Measurements from ENCODE around the gene LEPR.

Gene LEPR

DNA sequence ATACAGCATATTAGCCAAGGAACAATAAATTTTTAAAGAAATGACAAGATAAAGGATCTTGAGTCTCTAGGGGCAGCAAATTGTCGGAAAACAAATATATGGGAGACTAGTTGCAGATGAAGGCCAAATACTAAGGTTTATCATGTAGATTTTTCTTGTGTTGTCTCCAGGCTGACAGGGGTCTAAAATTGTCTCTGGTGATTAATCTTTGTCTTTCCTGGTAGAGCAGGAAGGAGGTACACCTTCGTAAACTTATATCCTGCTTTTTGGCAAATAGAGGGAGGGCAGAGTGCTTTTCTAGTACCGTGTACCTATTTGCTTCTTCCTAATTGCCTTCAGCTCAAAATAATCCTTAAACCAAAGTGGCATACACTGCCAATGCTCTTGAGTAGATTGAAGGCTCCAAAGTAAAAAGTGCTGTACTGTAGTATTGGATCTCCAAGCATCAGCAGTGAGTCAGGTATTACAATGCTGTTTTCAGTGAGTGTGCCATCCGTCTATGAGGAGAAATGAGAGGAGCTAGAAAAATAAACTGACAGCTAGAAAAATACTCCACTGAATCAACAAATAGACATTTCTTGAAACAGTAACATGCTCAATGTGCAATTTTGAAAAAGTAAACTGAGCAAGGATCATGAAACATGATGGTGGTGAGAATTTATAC, 1.8 kb upstream of the LEPR start:
- no peaks in the 10 kb centered on the region for H3K36me3 ChIP-seq (ENCODE audit: insufficient read depth, low read length)
- H3K4me1 ChIP-seq (ENCODE audit: insufficient read depth, low read length): peaks cover 11% of the 10 kb centered on the region
- H3K27me3 ChIP-seq (ENCODE audit: insufficient read depth, low read length): peaks cover 3% of the 10 kb centered on the region
- H3K9me3 ChIP-seq (ENCODE audit: low read length): no peaks in the 10 kb centered on the region
- H3K4me3 ChIP-seq (ENCODE audit: low read length): no peak overlapping the region
- H2AFZ ChIP-seq (ENCODE audit: low read depth, low read length): no peak overlapping the region

DNA sequence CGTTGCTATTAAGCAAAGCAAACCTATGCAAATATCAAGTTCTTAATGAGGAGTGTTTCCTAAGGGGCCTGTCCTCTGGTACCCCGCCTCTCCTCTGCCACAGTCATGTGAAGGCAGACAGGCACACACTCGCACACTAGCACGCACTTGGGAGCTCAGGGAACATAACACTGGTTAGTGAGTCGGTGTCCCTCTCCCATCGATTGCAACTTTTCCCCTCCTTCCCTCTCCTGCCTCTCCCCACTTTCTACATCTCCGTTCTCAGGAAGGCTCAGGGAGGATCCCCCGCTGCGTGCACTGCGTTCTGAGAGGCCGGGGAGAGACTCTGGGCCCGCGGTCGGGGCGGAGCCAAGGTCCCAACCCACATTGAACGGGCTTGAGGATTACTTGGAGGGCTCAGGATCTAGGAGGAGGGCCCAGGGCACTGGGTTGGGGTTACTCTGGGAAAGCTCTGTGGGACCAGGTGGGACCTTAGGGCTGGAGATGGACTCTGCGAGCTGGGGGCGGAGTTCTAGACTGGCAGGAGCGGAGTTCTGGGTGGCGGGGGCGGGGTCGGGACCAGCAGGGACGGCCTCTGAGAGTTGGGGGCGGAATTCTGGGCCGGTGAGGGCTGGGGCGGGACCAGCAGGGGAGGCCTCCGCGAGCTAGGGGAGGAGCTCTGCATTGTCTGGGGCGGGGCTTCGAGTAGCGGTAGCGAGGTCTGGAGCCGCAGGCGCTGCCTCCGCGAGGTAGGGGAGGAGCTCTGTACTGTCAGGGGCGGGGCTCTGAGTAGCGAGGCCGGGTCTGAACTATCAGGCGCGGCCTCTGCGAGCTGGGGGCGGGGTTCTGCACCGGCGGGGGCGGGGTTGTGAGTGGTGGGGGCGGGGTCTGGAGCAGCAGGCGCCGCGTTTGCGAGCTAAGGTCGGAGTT, 533 bp upstream of the LEPR start:
- peaks cover 11% of the 10 kb centered on the region for H3K4me1 ChIP-seq (ENCODE audit: insufficient read depth, low read length)
- H3K4me3 ChIP-seq (ENCODE audit: low read length): peak overlapping the region; percentile 97
- H2AFZ ChIP-seq (ENCODE audit: low read depth, low read length): peak overlapping the region; percentile 99
- peaks cover 3% of the 10 kb centered on the region for H3K27me3 ChIP-seq (ENCODE audit: insufficient read depth, low read length)
- H3K9me3 ChIP-seq (ENCODE audit: low read length): no peaks in the 10 kb centered on the region
- H3K36me3 ChIP-seq (ENCODE audit: insufficient read depth, low read length): no peaks in the 10 kb centered on the region

DNA sequence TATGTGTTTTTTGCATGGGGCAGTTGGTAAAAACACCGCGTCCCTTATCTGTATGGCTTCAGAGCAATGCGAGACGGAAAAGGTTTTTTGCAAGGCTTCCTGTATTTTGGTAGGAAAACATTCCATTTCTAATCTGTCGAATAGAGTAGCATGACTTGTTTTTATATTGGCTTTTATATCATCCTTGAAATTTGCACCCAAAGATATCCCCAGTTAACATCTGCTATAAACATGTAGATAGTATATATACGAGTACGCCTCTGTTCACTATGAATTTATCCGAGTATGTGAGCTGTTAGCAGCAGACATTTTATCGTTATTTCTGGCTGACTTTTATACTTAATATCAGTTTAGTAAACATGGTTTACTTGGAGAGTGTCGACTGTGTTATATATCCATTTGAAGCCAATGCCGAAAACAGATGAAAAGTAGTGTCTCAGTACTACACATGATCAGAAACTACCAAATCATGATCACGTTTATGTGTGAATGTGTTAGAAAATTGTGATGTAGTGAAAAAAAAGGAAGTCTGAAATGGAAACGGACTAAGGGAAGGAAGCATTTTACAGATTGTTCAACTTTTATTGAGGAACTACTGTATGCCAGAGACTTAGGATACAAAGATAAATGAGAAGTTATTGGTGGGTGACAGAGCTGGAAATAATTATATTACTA, 1.0 kb downstream of the LEPR start:
- H2AFZ ChIP-seq (ENCODE audit: low read depth, low read length): peak overlapping the region; percentile 79
- H3K4me1 ChIP-seq (ENCODE audit: insufficient read depth, low read length): peaks cover 11% of the 10 kb centered on the region
- H3K27me3 ChIP-seq (ENCODE audit: insufficient read depth, low read length): peaks cover 3% of the 10 kb centered on the region
- H3K4me3 ChIP-seq (ENCODE audit: low read length): peak overlapping the region; percentile 97
- peaks cover 13% of the 10 kb centered on the region for H3K36me3 ChIP-seq (ENCODE audit: insufficient read depth, low read length)
- no peaks in the 10 kb centered on the region for H3K9me3 ChIP-seq (ENCODE audit: low read length)

DNA sequence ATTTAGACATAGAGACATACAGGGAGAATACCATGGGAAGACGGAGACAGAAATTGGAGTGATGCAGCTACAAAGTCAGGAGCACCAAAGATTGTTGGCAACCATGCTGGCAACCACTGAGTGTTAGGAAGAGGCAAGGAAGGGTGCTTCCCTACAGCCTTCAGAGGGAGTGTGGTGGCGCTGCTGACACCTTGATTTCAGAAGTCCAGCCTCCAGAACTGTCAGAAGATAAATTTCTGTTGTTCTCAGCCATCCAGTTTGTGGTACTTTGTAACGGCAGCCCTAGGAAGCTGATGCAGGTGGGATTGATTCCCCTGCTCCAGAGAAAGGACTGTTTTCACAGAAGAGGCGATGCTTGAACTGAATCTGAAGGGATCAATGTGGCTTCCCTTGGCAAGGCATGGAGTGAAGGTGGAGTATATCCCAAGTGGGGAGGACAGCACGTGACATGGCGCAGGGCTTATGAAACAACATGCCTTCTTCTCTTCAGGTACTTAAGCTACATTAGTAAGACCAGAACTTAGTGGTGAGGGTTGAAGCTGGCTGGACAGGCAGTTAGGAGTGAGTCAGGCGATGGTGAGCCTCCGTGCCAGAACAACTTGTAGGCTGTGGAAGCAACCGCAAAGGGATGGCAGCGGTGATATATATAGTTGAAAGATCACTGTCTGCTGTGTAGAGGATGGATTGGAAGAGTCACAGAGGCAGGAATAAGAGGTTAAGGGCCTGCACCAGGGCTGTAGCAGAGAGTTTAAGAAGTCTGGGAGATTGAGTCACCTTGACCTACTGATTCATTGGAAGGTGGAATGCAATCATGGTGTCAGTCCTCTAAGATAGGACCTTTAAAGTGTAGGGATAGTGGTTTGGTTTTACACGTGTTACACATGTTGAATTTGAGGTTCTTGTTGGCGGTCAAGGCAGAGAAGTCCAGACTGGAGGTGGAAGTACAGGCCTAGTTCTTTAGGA, 2.1 kb downstream of the LEPR start:
- H3K9me3 ChIP-seq (ENCODE audit: low read length): no peaks in the 10 kb centered on the region
- H2AFZ ChIP-seq (ENCODE audit: low read depth, low read length): no peak overlapping the region
- peaks cover 11% of the 10 kb centered on the region for H3K4me1 ChIP-seq (ENCODE audit: insufficient read depth, low read length)
- peaks cover 3% of the 10 kb centered on the region for H3K27me3 ChIP-seq (ENCODE audit: insufficient read depth, low read length)
- H3K36me3 ChIP-seq (ENCODE audit: insufficient read depth, low read length): peaks cover 21% of the 10 kb centered on the region
- peak overlapping the region; percentile 97 for H3K4me3 ChIP-seq (ENCODE audit: low read length)

DNA sequence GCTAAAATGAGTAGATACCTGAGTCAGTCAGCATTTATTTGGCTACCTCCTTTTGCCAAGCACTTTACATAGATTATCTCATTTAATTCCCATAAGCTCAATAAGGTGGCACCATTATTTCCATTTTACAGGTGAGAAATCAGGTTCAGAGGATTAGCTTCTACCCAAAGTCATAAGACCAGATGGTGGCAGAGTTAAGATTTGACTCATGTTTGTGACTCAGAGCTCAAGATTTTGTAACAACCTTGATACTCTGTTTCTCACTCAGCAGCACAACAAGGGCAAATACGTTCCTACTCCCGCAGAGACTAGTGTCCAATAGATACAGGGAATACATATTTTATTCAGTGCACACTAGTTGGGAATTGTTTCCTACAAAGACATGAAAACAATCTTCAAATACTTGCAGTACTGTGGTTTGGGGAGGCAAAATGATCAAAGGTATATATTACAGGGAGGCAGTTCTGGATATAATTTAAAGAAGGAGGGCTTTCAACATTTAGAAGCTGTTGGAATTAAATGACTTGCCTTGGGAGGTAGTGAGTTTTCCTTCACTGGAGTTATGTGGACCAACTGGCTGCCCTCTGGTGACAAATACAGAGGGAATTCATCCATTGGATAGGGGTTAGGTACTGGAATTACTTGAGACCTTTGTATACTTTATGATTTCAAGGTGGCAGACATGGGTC, 3.6 kb downstream of the LEPR start:
- Histone ChIP-seq H3K27me3 (ENCODE audit: insufficient read depth, low read length) (no peaks in the 10 kb centered on the region), H2AFZ (ENCODE audit: low read depth, low read length) (no peak overlapping the region), H3K4me3 (ENCODE audit: low read length) (no peak overlapping the region), H3K9me3 (ENCODE audit: low read length) (no peaks in the 10 kb centered on the region), H3K36me3 (ENCODE audit: insufficient read depth, low read length) (peaks cover 24% of the 10 kb centered on the region), H3K4me1 (ENCODE audit: insufficient read depth, low read length) (peaks cover 11% of the 10 kb centered on the region)

DNA sequence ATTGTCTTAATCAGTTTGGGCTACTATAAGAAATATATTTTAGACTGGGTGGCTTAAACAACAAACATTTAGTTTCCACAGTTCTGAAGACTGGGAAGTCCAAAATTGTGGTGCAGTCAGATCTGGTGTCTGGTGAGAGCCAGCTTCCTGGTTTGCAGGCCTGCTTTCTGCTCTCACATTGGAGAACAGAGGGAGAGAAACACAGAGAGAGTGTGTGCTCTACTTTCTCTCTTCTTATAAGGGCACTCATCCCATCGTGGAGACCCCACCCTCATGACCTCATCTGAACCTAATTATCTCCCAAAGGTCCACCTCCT, 4.1 kb downstream of the LEPR start:
- Histone ChIP-seq H3K9me3 (ENCODE audit: low read length) (no peaks in the 10 kb centered on the region), H3K36me3 (ENCODE audit: insufficient read depth, low read length) (peaks cover 28% of the 10 kb centered on the region), H3K4me1 (ENCODE audit: insufficient read depth, low read length) (peaks cover 11% of the 10 kb centered on the region), H3K27me3 (ENCODE audit: insufficient read depth, low read length) (no peaks in the 10 kb centered on the region), H2AFZ (ENCODE audit: low read depth, low read length) (no peak overlapping the region), H3K4me3 (ENCODE audit: low read length) (no peak overlapping the region)

GRCh38 chr1:65425006-65425405, 4.5 kb downstream of the LEPR start:
- Histone ChIP-seq H3K27me3 (ENCODE audit: insufficient read depth, low read length) (no peaks in the 10 kb centered on the region), H3K4me1 (ENCODE audit: insufficient read depth, low read length) (peaks cover 11% of the 10 kb centered on the region), H2AFZ (ENCODE audit: low read depth, low read length) (no peak overlapping the region), H3K4me3 (ENCODE audit: low read length) (no peak overlapping the region), H3K9me3 (ENCODE audit: low read length) (no peaks in the 10 kb centered on the region), H3K36me3 (ENCODE audit: insufficient read depth, low read length) (peaks cover 32% of the 10 kb centered on the region)

GRCh38 chr1:65425697-65426096, 5.2 kb downstream of the LEPR start:
- Histone ChIP-seq H3K4me1 (ENCODE audit: insufficient read depth, low read length) (peaks cover 11% of the 10 kb centered on the region), H3K36me3 (ENCODE audit: insufficient read depth, low read length) (peaks cover 39% of the 10 kb centered on the region), H3K4me3 (ENCODE audit: low read length) (no peak overlapping the region)

GRCh38 chr1:65429078-65429477, 8.6 kb downstream of the LEPR start:
- Histone ChIP-seq H3K36me3 (ENCODE audit: insufficient read depth, low read length) (peaks cover 51% of the 10 kb centered on the region), H3K4me1 (ENCODE audit: insufficient read depth, low read length) (no peaks in the 10 kb centered on the region), H3K27me3 (ENCODE audit: insufficient read depth, low read length) (no peaks in the 10 kb centered on the region), H3K4me3 (ENCODE audit: low read length) (no peak overlapping the region), H3K9me3 (ENCODE audit: low read length) (no peaks in the 10 kb centered on the region), H2AFZ (ENCODE audit: low read depth, low read length) (no peak overlapping the region)

More at GRCh38 chr1:65425697-65426096, 5.2 kb downstream of the LEPR start:
- Histone ChIP-seq H2AFZ (ENCODE audit: low read depth, low read length) (no peak overlapping the region), H3K27me3 (ENCODE audit: insufficient read depth, low read length) (no peaks in the 10 kb centered on the region), H3K9me3 (ENCODE audit: low read length) (no peaks in the 10 kb centered on the region)

DNA sequence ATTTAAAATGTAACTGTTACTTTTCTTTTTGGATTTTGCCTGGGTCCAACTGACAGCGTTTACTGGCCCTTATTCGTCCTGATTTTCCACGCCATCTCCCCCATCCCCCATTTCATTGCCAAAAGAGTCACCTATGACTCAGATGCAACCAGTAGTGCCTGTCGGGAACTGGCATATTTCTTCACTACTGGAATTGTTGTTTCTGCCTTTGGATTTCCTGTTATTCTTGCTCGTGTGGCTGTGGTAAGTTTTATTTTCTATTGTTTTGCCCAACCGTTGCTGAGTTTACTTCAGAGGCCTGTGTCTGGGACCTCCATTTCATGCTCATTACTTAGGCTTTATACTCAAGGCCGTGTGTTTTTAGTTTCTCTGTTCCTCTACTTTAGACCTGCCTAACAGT, 9.3 kb downstream of the LEPR start:
- H3K9me3 ChIP-seq (ENCODE audit: low read length): no peaks in the 10 kb centered on the region
- H3K36me3 ChIP-seq (ENCODE audit: insufficient read depth, low read length): peaks cover 59% of the 10 kb centered on the region
- H3K27me3 ChIP-seq (ENCODE audit: insufficient read depth, low read length): no peaks in the 10 kb centered on the region
- H3K4me1 ChIP-seq (ENCODE audit: insufficient read depth, low read length): no peaks in the 10 kb centered on the region
- no peak overlapping the region for H2AFZ ChIP-seq (ENCODE audit: low read depth, low read length)
- no peak overlapping the region for H3K4me3 ChIP-seq (ENCODE audit: low read length)

DNA sequence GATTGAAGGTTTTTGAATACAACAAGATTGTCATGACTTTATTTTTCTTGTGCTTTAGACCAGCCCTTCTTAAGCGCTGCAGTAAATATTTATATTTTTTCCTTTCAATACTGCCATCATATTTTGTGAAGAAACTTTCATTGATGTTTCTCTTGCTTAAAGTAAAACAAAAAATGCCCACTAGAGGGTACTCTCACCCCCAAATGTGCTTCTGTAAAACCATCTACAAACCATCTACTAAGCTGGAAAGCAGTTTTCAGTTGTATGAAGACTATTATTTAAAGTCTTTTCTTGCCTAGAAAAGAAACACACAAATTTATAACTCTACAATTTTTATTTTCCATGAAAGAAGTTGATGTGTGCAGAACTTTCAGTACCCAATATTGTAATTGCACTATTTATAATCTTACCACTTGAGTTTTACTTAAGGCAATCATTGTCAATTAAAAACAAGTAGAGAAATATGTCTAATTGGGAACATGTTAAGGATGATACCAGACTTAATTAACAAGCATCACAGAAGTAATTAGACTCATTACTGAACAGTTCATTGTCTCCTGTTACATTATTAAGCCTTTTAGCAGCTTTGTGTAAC, 10.7 kb downstream of the LEPR start:
- no peak overlapping the region for H3K4me3 ChIP-seq (ENCODE audit: low read length)
- H3K4me1 ChIP-seq (ENCODE audit: insufficient read depth, low read length): no peaks in the 10 kb centered on the region
- H3K27me3 ChIP-seq (ENCODE audit: insufficient read depth, low read length): no peaks in the 10 kb centered on the region
- no peak overlapping the region for H2AFZ ChIP-seq (ENCODE audit: low read depth, low read length)
- H3K9me3 ChIP-seq (ENCODE audit: low read length): no peaks in the 10 kb centered on the region
- peaks cover 50% of the 10 kb centered on the region for H3K36me3 ChIP-seq (ENCODE audit: insufficient read depth, low read length)

DNA sequence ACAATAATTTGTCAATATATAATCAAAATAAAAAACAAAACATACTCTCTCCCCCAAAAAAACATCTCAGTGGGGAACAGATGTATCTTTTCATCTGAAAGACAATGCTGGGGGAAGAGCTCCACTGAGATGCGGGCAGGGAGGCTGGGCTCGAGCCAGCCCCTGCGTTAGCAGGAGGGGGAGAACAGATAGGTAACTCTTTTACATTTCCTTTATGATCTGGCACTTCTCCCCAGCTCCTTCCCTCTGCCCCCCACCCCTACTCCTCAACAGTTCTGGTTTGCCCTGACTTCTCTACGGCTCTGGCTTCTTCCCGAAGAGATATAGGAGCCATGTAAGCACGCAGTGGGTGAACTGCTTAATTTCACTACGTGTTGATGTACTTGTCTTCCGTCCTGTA, 12.4 kb downstream of the LEPR start:
- Histone ChIP-seq H3K9me3 (ENCODE audit: low read length) (no peaks in the 10 kb centered on the region), H3K4me3 (ENCODE audit: low read length) (no peak overlapping the region), H3K36me3 (ENCODE audit: insufficient read depth, low read length) (peaks cover 39% of the 10 kb centered on the region), H3K4me1 (ENCODE audit: insufficient read depth, low read length) (no peaks in the 10 kb centered on the region), H3K27me3 (ENCODE audit: insufficient read depth, low read length) (no peaks in the 10 kb centered on the region), H2AFZ (ENCODE audit: low read depth, low read length) (no peak overlapping the region)
